NT2/D1 (cell line): ENCODE data around the gene RELN.

ENCODE experiments used
- YY1 ChIP-seq: IDR thresholded peaks from 2 replicates; pipeline ENCODE4 v1.6.1; 2011; ENCODE audit not compliant: insufficient read length, insufficient read depth
- ZNF274 ChIP-seq: IDR thresholded peaks from 2 replicates; pipeline ENCODE4 v1.6.1; 2011; ENCODE audit warnings: mild to moderate bottlenecking, low read depth, low read length

GRCh38 chr7:103887853-103888602, 101.4 kb downstream of the RELN start:
- TF ChIP-seq YY1, result no peak
- TF ChIP-seq ZNF274, result no peak
